ENCODE results near the gene MAN2A2. TPM values are rescaled to one million over a fixed set of nuclear protein-coding genes. Genes with fewer than 3 reads are reported as not detected.

The MAN2A2 gene
- total and polyA plus RNA-seq, 9 of the 15 experiments (the other 6 are each of a cell fraction or from before 2014, with no cell fraction given), result 7.3 to 151 (median 43.4) TPM

DNA sequence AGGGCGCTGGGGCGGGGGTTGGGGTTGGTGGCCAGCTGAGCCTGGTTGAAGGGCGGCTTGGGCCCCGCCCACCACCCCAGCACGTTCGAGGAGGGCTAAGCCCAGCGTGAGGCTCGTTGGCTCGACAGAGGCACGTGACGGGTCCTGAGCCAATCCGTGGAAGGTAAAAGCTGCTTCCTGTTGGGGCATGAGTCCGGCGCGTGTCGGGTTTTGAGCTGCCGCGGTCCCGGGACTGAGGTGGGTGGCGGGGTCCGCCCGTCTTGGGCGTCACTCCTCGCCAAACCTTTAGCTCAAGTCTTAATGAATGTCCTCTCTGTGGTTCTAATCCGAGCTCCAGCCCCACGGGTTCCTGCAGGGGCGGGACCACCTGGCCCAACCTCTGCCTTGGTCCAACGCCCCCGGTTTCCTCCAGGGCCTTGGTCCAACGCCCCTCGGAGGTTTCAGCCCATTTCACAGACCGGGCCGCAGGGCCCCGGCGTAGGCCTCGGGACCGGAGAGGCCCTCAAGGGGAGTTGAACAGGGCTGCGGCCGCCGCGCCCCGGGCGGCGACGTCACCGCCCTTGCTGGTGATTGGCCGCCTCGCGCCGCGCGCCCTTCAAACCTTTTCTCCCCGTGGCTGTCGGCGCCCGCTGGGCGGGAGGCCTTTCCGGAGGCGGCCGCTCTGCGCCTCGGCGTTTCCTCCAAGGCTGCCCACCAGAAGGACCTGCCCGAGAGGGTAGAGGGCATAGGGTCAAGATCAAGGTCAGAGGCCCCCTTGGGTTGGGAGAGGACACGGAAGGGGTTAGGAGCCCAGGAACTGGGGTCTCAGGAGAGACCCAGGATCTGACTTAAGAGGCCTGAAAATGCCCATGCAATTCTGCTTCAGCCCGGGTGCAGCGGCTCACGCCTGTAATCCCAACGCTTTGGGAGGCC lies 51.9 kb downstream of the MAN2A2 start, which contains the start of gene RCCD1 (continued):
- no peak; the same call in 1 of the 2 replicates for TF ChIP-seq CLOCK (CRISPR knock-in tag; IDR thresholded peaks at IDR 0.05; ENCODE audit: borderline replicate concordance)
- peak; percentile 90; the same call in 1 of the 2 replicates for TF ChIP-seq HMGXB4 (CRISPR knock-in tag; IDR thresholded peaks at IDR 0.05)
- TF ChIP-seq, protein P1, sequence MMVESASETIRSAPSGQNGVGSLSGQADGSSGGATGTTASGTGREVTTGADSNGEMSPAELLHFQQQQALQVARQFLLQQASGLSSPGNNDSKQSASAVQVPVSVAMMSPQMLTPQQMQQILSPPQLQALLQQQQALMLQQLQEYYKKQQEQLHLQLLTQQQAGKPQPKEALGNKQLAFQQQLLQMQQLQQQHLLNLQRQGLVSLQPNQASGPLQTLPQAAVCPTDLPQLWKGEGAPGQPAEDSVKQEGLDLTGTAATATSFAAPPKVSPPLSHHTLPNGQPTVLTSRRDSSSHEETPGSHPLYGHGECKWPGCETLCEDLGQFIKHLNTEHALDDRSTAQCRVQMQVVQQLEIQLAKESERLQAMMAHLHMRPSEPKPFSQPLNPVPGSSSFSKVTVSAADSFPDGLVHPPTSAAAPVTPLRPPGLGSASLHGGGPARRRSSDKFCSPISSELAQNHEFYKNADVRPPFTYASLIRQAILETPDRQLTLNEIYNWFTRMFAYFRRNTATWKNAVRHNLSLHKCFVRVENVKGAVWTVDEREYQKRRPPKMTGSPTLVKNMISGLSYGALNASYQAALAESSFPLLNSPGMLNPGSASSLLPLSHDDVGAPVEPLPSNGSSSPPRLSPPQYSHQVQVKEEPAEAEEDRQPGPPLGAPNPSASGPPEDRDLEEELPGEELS (CRISPR knock-in tag; IDR thresholded peaks at IDR 0.05; ENCODE audit: borderline replicate concordance), result 0 out of 2 replicates have a peak, but pooled peaks have one; percentile 9
- peak; percentile 70 for TF ChIP-seq TAF9B (IDR thresholded peaks at IDR 0.05; ENCODE audit: partially characterized antibody)
- no peak for TF ChIP-seq SFPQ (IDR thresholded peaks at IDR 0.05; ENCODE audit: low read depth, low read length)
- TF ChIP-seq MYBL2 (IDR thresholded peaks at IDR 0.05; ENCODE audit: low read depth), result peak; percentile 94
- TF ChIP-seq MYBL2 (CRISPR knock-in tag; IDR thresholded peaks at IDR 0.05; ENCODE audit: borderline replicate concordance), result peak; percentile 88; the same call in 1 of the 2 replicates
- TF ChIP-seq ZSCAN29 (IDR thresholded peaks at IDR 0.05), result peak; percentile 54; the same call in 1 of the 2 replicates
- no peak for TF ChIP-seq CGGBP1 (CRISPR knock-in tag; IDR thresholded peaks at IDR 0.05)
- TF ChIP-seq RB1 (IDR thresholded peaks at IDR 0.05; ENCODE audit: low read depth), result peak; percentile 83
- no peak for TF ChIP-seq SAFB (IDR thresholded peaks at IDR 0.05; ENCODE audit: borderline replicate concordance, low read depth, low read length)
- no peak for TF ChIP-seq ZNF445 (CRISPR knock-in tag; IDR thresholded peaks at IDR 0.05; ENCODE audit: low read depth)
- TF ChIP-seq CREM (IDR thresholded peaks at IDR 0.05; ENCODE audit: low read depth), result peak; percentile 76
- TF ChIP-seq MCM5 (IDR thresholded peaks at IDR 0.05; ENCODE audit: low read depth), result no peak
- TF ChIP-seq STAT5B (CRISPR knock-in tag; IDR thresholded peaks at IDR 0.05), result no peak
- no peak for TF ChIP-seq ZNF124 (CRISPR knock-in tag; IDR thresholded peaks at IDR 0.05)
- peak; percentile 71 for TF ChIP-seq CREB1 (IDR thresholded peaks at IDR 0.05)
- TF ChIP-seq CREB1 (CRISPR knock-in tag; IDR thresholded peaks at IDR 0.05), result peak; percentile 76; the same call in 1 of the 2 replicates
